ENCODE data around the gene PCDHA1.
"Not testable (repeated sequence)": the region's sequence is repeated elsewhere in the genome, so short reads cannot be mapped to it uniquely, and the experiment has no call there.

Gene PCDHA1

GRCh38 chr5:140808889-140809291, 22.9 kb downstream of the PCDHA1 start:
- Histone ChIP-seq H3K27me3 (ENCODE audit: insufficient read depth, poor library complexity, severe bottlenecking) (peaks cover 15% of the 10 kb centered on the region), H3K27ac (ENCODE audit: poor library complexity, severe bottlenecking) (no peak overlapping the region), H3K4me3 (ENCODE audit: severe bottlenecking) (no peak overlapping the region), H3K4me1 (ENCODE audit: insufficient read depth, poor library complexity, severe bottlenecking) (no peaks in the 10 kb centered on the region), H3K36me3 (ENCODE audit: low read depth) (no peaks in the 10 kb centered on the region), H3K9me3 (ENCODE audit: severe bottlenecking) (peaks cover 2% of the 10 kb centered on the region)
- ATAC-seq (ENCODE audit: low read depth) (no peak), DNase-seq (ENCODE audit: low spot score) (peak; percentile 75)
- no peak for TF ChIP-seq CTCF (IDR thresholded peaks at IDR 0.05; ENCODE audit: poor library complexity, severe bottlenecking)

GRCh38 chr5:140821375-140822280, 35.7 kb downstream of the PCDHA1 start, which contains the start of gene PCDHA5:
Gene PCDHA5, plus strand, starts transcription at chr5:140821613.
- peaks cover 41% of the 10 kb centered on the region for H3K27me3 ChIP-seq (ENCODE audit: insufficient read depth, poor library complexity, severe bottlenecking)
- H3K4me1 ChIP-seq (ENCODE audit: insufficient read depth, poor library complexity, severe bottlenecking): no peaks in the 10 kb centered on the region
- no peak for DNase-seq (ENCODE audit: low spot score)
- H3K36me3 ChIP-seq (ENCODE audit: low read depth): no peaks in the 10 kb centered on the region
- H3K4me3 ChIP-seq (ENCODE audit: severe bottlenecking): peak within 1 kb of the TSS; percentile 9
- ATAC-seq (ENCODE audit: low read depth): peak; percentile 36; the same call in 1 of the 3 replicates
- TF ChIP-seq CTCF (IDR thresholded peaks at IDR 0.05; ENCODE audit: poor library complexity, severe bottlenecking): peak; percentile 79
- no peak within 1 kb of the TSS for H3K27ac ChIP-seq (ENCODE audit: poor library complexity, severe bottlenecking)
- peaks cover 3% of the 10 kb centered on the region for H3K9me3 ChIP-seq (ENCODE audit: severe bottlenecking)

GRCh38 chr5:140822281-140822629, 36.3 kb downstream of the PCDHA1 start:
- H3K27me3 ChIP-seq (ENCODE audit: insufficient read depth, poor library complexity, severe bottlenecking): peaks cover 47% of the 10 kb centered on the region
- ATAC-seq (ENCODE audit: low read depth): no peak
- no peak overlapping the region for H3K4me3 ChIP-seq (ENCODE audit: severe bottlenecking)
- H3K4me1 ChIP-seq (ENCODE audit: insufficient read depth, poor library complexity, severe bottlenecking): no peaks in the 10 kb centered on the region
- H3K27ac ChIP-seq (ENCODE audit: poor library complexity, severe bottlenecking): no peak overlapping the region
- no peaks in the 10 kb centered on the region for H3K36me3 ChIP-seq (ENCODE audit: low read depth)
- H3K9me3 ChIP-seq (ENCODE audit: severe bottlenecking): peaks cover 3% of the 10 kb centered on the region
- no peak for DNase-seq (ENCODE audit: low spot score)
- TF ChIP-seq CTCF (IDR thresholded peaks at IDR 0.05; ENCODE audit: poor library complexity, severe bottlenecking): peak; percentile 48

- not testable (repeated sequence) for H3K4me3 ChIP-seq (ENCODE audit: severe bottlenecking); H3K36me3 ChIP-seq (ENCODE audit: low read depth); H3K4me1 ChIP-seq (ENCODE audit: insufficient read depth, poor library complexity, severe bottlenecking); DNase-seq (ENCODE audit: low spot score); H3K27ac ChIP-seq (ENCODE audit: poor library complexity, severe bottlenecking); H3K9me3 ChIP-seq (ENCODE audit: severe bottlenecking); ATAC-seq (ENCODE audit: low read depth)
- peaks cover 48% of the 10 kb centered on the region for H3K27me3 ChIP-seq (ENCODE audit: insufficient read depth, poor library complexity, severe bottlenecking)
Observed at GRCh38 chr5:140822969-140823368, 37.0 kb downstream of the PCDHA1 start.

- ATAC-seq (ENCODE audit: low read depth): no peak
- Histone ChIP-seq H3K36me3 (ENCODE audit: low read depth) (no peaks in the 10 kb centered on the region), H3K27me3 (ENCODE audit: insufficient read depth, poor library complexity, severe bottlenecking) (peaks cover 50% of the 10 kb centered on the region), H3K27ac (ENCODE audit: poor library complexity, severe bottlenecking) (no peak overlapping the region), H3K4me3 (ENCODE audit: severe bottlenecking) (no peak overlapping the region), H3K9me3 (ENCODE audit: severe bottlenecking) (peaks cover 5% of the 10 kb centered on the region), H3K4me1 (ENCODE audit: insufficient read depth, poor library complexity, severe bottlenecking) (no peaks in the 10 kb centered on the region)
- DNase-seq (ENCODE audit: low spot score): no peak
- no peak for TF ChIP-seq CTCF (IDR thresholded peaks at IDR 0.05; ENCODE audit: poor library complexity, severe bottlenecking)
Observed at GRCh38 chr5:140823475-140823874, 37.5 kb downstream of the PCDHA1 start.
